Testis (tissue), 3 donors: Measurements from ENCODE around the gene PDE10A. TPM values are rescaled to one million over a fixed set of nuclear protein-coding genes. Genes with fewer than 3 reads are reported as not detected.

Experiments used
- DNase-seq: peaks from one replicate; pipeline ENCODE4 v3.0.0-alpha.2; 2019
- H3K27ac ChIP-seq, 2 donors: fragments of 200-600 bp; sonication (generic); one replicate each; pipeline ENCODE4 v1.5.1; 2019
- H3K27me3 ChIP-seq: fragments of 200-600 bp; sonication (generic); one replicate; pipeline ENCODE4 v1.5.1; 2019
- H3K36me3 ChIP-seq: fragments of 200-600 bp; sonication (generic); one replicate; pipeline ENCODE4 v1.5.1; 2017; ENCODE audit warnings: low read depth; ENCODE audit errors: missing control alignments
- H3K4me1 ChIP-seq: fragments of 200-600 bp; sonication (generic); one replicate; pipeline ENCODE4 v1.5.1; 2019
- H3K4me3 ChIP-seq, 2 donors: fragments of 200-600 bp; sonication (generic); one replicate each; pipeline ENCODE4 v1.5.1; 2017 to 2019
- H3K9me3 ChIP-seq: fragments of 200-600 bp; sonication (generic); one replicate; pipeline ENCODE4 v1.5.1; 2017
- POLR2A ChIP-seq: fragments of 450-650 bp; IDR thresholded peaks from one replicate; pipeline ENCODE4 v1.6.1; 2017; ENCODE audit warnings: antibody characterized with exemption, mild to moderate bottlenecking, moderate library complexity
- WGBS, 2 donors: methylation state at CpG; one replicate each; pipeline ENCODE4 v1.1.5; 2018; 5-methylcytosine and 5-hydroxymethylcytosine counted together
- intact Hi-C: fragments of 100-400 bp; cut with DNase I; formaldehyde crosslinking; loops from one replicate; pipeline ENCODE4 v1.15.1; 2023; ENCODE audit warnings: low total_unique reads
- polyA plus RNA-seq: library from polyadenylated mRNA; stranded (reverse); fragments of 350-450 nt; fragmentation: Illumina TruSeq; extraction: RNeasy Lipid Tissue Mini Kit (QIAGEN cat#74804); gene quantifications from one replicate; pipeline ENCODE4 v1.2.3, GENCODE V29; 2014; ENCODE audit warnings: low read depth, low replicate concordance; ENCODE audit not compliant: insufficient read depth
- total RNA-seq, 2 donors: library from RNA; depleted of rRNA; stranded (reverse); fragments of >200 nt; gene quantifications; one replicate each; pipeline ENCODE4 v1.2.3, GENCODE V29; 2016
- TF ChIP-seq, protein P1 (sequence below), 3 experiments: fragments of 450-650 bp in 2 of 3; fragments of 200-600 bp in 1 of 3; sonication (generic) in 1 of 3; IDR thresholded peaks; one replicate each; pipeline ENCODE4 v1.5.1; 2016 to 2019; ENCODE audit warnings: antibody characterized with exemption in 3 of 3, mild to moderate bottlenecking in 2 of 3, moderate library complexity in 1 of 3

Gene PDE10A
- total and polyA plus RNA-seq, 3 donors from 2014 or later: 15.5 to 22.0 (median 18.0) TPM

DNA sequence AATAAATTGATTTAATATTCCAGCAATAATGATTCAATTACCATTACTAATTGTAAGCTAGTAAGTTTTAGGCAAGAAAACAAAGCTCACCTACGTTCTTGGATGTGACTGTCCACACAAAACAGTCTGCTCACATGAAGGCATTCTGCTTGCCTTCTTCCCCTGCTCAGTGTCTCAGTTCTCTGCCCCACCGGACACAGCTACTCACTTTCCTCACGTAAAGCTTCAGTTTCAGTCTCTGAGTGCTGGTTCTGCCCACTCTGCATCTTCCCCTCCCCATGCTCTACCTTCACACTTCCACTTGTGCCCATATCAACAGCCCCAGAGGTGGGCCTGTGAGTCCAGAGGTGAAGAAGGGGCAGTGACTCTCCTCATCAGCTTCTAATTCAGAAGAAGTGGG lies 279.7 kb downstream of the PDE10A start:
- intact Hi-C loops: no loop called here
- no peaks in the 10 kb centered on the region for H3K9me3 ChIP-seq
- 84 to 91% methylated on average over 3 of the region's 3 CpGs for WGBS, 2 donors
- H3K4me1 ChIP-seq: no peaks in the 10 kb centered on the region
- no peak overlapping the region for H3K27ac ChIP-seq
- H3K27me3 ChIP-seq: no peaks in the 10 kb centered on the region
- DNase-seq: no peak
- TF ChIP-seq, protein P1, sequence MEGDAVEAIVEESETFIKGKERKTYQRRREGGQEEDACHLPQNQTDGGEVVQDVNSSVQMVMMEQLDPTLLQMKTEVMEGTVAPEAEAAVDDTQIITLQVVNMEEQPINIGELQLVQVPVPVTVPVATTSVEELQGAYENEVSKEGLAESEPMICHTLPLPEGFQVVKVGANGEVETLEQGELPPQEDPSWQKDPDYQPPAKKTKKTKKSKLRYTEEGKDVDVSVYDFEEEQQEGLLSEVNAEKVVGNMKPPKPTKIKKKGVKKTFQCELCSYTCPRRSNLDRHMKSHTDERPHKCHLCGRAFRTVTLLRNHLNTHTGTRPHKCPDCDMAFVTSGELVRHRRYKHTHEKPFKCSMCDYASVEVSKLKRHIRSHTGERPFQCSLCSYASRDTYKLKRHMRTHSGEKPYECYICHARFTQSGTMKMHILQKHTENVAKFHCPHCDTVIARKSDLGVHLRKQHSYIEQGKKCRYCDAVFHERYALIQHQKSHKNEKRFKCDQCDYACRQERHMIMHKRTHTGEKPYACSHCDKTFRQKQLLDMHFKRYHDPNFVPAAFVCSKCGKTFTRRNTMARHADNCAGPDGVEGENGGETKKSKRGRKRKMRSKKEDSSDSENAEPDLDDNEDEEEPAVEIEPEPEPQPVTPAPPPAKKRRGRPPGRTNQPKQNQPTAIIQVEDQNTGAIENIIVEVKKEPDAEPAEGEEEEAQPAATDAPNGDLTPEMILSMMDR (IDR thresholded peaks at IDR 0.05): no peak
- TF ChIP-seq POLR2A: no peak
- H3K4me3 ChIP-seq: no peak overlapping the region
- H3K36me3 ChIP-seq: no peaks in the 10 kb centered on the region

DNA sequence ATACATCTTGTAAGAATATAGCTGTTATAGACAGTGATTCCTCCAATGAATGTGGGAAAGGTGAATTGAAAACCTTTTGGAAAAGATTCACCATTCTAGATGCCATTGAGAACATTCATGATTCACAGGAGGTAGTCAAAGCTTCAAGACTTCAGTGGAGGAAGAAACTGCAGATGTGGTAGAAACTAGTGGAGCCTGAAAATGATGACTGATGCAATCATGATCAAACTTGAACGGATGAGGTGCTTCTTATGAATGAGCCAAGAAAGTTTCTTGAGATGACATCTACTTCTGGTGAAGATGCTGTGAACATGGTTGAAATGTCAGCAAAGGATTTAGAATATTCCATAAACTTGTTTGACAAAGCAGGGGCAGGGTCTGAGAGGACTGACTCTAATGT lies 286.9 kb downstream of the PDE10A start:
- Histone ChIP-seq H3K36me3 (no peaks in the 10 kb centered on the region), H3K27me3 (no peaks in the 10 kb centered on the region), H3K4me3 (no peak overlapping the region), H3K27ac (no peak overlapping the region), H3K4me1 (no peaks in the 10 kb centered on the region), H3K9me3 (no peaks in the 10 kb centered on the region)
- WGBS, 2 donors: 87 to 93% methylated on average over 1 of the region's 1 CpG
- intact Hi-C loops: no loop called here
- no peak for DNase-seq
- TF ChIP-seq, protein P1 (IDR thresholded peaks at IDR 0.05): no peak
- TF ChIP-seq POLR2A: no peak

DNA sequence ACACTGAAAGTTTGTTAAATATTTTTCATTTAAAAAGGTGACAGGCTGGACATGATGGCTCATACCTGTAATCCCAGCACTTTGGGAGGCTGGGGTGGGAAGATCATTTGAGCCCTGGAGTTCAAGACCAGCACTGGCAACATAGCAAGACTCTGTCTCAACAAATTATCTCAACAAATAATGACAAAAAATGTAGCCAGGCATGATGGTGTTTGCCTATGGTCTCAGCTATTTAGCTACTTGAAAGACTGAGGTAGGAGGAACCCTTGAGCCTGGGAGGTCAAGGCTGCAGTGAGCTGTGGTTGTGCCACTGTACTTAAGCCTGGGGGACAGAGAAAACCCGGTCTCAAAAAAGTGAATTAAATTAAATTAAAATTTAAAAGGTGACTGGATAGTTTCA lies 297.7 kb downstream of the PDE10A start:
- no peaks in the 10 kb centered on the region for H3K27me3 ChIP-seq
- H3K36me3 ChIP-seq: no peaks in the 10 kb centered on the region
- 100% methylated on average over 1 of the region's 1 CpG for WGBS, 2 donors
- no peaks in the 10 kb centered on the region for H3K4me1 ChIP-seq
- H3K4me3 ChIP-seq: no peak overlapping the region
- intact Hi-C loops: no loop called here
- no peaks in the 10 kb centered on the region for H3K9me3 ChIP-seq
- TF ChIP-seq, protein P1 (IDR thresholded peaks at IDR 0.05): no peak
- no peak for TF ChIP-seq POLR2A
- no peak for DNase-seq
- no peak overlapping the region for H3K27ac ChIP-seq

DNA sequence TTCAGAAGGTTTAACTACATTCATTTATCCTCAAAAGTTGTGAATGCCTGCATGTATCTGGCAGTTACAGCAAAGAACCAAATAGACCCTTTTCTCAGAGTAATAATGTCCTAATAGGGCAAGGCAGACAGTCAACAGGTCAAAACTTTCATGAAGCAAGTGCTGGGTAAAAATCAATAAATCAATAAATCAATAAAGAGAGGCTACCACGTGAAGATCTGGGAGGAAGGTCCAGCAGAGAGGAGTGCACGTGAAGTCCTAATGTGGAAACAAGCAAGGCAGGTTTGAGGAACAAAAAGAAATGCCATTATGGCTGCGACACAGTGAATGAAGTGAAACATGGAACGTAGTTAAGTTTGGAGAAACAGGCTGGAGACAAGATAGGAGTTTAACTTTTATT lies 317.3 kb downstream of the PDE10A start:
- no peak for DNase-seq
- no peak for TF ChIP-seq POLR2A
- TF ChIP-seq, protein P1 (IDR thresholded peaks at IDR 0.05): no peak
- H3K27ac ChIP-seq: no peak overlapping the region
- intact Hi-C loops: no loop called here
- no peak overlapping the region for H3K4me3 ChIP-seq
- WGBS, 2 donors: 77 to 84% methylated on average over 4 of the region's 4 CpGs
- no peaks in the 10 kb centered on the region for H3K9me3 ChIP-seq
- no peaks in the 10 kb centered on the region for H3K27me3 ChIP-seq
- no peaks in the 10 kb centered on the region for H3K4me1 ChIP-seq
- no peaks in the 10 kb centered on the region for H3K36me3 ChIP-seq

DNA sequence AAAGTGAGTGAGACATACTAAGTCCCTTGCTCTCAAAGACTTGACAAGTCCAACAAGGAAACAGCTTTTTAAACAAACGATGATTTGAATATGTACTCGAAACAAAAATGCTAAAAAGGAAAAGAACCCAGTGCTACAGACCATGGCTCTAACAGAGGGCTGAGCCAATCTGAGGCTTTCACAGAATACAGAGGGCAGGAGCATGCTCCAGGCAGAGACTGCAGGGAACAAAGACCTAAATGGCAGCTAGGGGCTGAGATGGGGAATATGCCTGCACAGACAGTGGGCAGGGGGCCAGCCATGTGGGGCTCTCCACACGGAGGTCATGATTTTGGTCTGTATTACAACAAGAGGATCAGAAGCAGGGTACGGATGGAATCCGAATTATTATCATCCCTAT lies 322.5 kb downstream of the PDE10A start:
- WGBS, 2 donors: 82 to 83% methylated on average over 5 of the region's 5 CpGs
- Histone ChIP-seq H3K27me3 (no peaks in the 10 kb centered on the region), H3K36me3 (no peaks in the 10 kb centered on the region), H3K27ac (no peak overlapping the region), H3K4me3 (no peak overlapping the region), H3K9me3 (no peaks in the 10 kb centered on the region), H3K4me1 (no peaks in the 10 kb centered on the region)
- DNase-seq: no peak
- intact Hi-C loops: no loop called here
- no peak for TF ChIP-seq POLR2A
- TF ChIP-seq, protein P1 (IDR thresholded peaks at IDR 0.05): no peak
